ENCODE results near the gene TXNIP. TPM values are rescaled to one million over a fixed set of nuclear protein-coding genes. Genes with fewer than 3 reads are reported as not detected.

The TXNIP gene
- total and polyA plus RNA-seq, 9 donors: 251 to 411 (median 299) TPM

DNA sequence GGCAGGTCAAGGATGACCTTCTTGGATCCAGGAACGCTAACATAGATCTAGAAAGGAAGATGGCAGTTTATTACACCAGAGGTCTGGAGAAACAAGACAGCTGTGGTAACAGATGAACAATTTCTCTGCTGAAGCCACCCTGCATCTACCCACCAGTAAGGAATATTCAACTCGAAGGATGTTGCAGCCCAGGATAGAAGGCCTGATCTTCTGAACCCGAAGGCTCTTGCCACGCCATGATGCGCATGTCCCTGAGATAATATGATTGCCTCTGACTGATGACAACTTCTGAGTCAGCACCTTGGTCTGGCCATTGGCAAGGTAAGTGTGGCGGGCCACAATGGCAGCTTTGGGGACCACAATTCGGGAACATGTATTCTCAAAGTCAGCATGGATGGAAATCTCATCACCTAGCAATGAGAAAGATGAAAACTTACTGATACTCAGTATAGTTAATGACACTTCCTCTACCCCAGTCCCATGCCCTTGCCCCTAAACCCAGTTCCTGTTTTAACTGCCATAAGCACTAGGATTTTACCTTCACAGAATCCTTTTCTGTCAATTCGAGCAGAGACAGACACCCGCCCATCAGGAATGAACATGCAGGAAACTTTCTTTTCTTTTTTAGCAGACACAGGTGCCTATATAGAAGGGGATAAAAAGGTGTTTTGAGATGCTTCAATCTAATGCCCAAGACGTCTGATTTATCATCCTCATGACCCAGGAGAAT, 1.8 kb downstream of the TXNIP start:
- peaks cover 31% of the 10 kb centered on the region for H3K36me3 ChIP-seq (ENCODE audit: control insufficient read depth, insufficient read depth, low read length)
- DNase-seq: no peak
- peak overlapping the region; percentile 82 for H3K27ac ChIP-seq (ENCODE audit: low read length)
- 80% methylated on average over 2 of the region's 10 CpGs for WGBS (ENCODE audit: insufficient coverage)
- H3K9me3 ChIP-seq (replicated peaks; ENCODE audit: control insufficient read depth, low read depth, low read length): no peaks in the 10 kb centered on the region
- peaks cover 37% of the 10 kb centered on the region for H3K4me1 ChIP-seq (ENCODE audit: control insufficient read depth, insufficient read depth, low read length)
- H3K27me3 ChIP-seq (ENCODE audit: control insufficient read depth, insufficient read depth, low read length): no peaks in the 10 kb centered on the region
- peak overlapping the region; percentile 88 for H3K4me3 ChIP-seq (ENCODE audit: low read length)

DNA sequence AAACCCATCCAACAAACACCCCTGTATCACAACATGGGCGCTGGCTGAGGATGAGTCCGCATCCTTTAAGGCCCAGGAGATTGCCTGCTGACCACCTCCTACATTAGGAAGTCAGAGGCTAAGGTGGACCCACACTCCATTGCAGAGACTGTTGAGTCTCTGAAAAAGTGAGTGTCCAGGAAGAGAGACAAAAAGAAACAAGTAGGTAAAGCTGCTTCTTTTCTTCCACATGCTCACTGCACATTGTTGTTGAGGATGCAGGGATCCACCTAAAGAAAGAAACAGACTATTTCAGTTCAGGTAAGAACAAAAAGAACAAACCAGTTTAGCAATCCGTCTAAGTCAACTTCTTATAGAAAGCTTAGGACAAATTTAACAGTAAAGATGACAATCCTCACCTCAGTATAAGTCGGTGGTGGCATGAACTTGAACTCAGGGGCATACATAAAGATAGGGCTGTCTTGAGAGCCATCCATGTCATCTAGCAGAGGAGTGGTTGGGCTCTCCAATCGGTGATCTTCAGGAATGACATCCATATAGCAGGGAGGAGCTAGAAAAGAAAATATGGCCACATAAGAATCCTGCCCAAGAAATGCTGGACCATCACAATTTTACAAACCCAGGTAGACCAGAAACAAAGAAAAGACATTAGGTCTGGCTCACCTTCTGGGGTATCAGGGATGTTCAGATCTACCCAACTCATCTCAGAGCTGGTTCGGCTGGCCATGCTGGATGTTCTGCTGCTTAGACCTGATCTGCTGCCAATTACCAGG, 2.6 kb downstream of the TXNIP start:
- DNase-seq: peak; percentile 40
- peak overlapping the region; percentile 82 for H3K27ac ChIP-seq (ENCODE audit: low read length)
- peaks cover 29% of the 10 kb centered on the region for H3K4me1 ChIP-seq (ENCODE audit: control insufficient read depth, insufficient read depth, low read length)
- no peaks in the 10 kb centered on the region for H3K9me3 ChIP-seq (replicated peaks; ENCODE audit: control insufficient read depth, low read depth, low read length)
- no peaks in the 10 kb centered on the region for H3K27me3 ChIP-seq (ENCODE audit: control insufficient read depth, insufficient read depth, low read length)
- H3K36me3 ChIP-seq (ENCODE audit: control insufficient read depth, insufficient read depth, low read length): peaks cover 31% of the 10 kb centered on the region
- WGBS (ENCODE audit: insufficient coverage): no CpG with 5 or more reads among the region's 6 CpGs
- peak overlapping the region; percentile 88 for H3K4me3 ChIP-seq (ENCODE audit: low read length)

DNA sequence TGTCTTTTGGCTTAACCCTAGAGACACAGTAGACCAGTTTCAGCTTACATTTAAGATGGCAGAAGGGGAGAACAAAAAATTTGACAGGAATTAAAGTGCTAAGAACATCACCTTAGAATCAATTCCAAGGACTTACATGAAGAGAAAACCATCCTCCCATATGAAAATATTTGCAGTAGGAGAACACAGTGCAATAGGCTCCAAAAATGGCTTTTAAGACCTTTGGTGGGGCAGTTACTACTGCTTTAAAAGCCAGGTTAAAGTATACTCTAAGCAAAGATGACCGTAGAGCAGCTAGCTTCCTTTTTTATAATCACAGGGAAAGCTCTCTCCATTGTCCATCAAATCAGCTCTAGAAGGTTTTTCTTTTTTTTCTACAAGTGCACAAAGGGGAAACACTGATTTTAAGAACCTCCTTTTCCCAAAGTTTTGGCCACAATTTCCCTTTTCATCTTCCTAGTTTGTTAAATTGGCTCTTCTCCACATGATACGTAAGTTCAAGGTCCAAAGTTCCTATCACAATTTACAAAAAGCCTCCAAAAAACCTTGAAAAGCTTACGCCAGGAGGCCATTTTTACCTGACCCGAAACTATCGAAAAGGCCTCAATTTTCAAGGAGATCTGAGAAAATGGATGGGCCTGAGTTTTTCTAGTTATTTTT, 3.3 kb downstream of the TXNIP start:
- peaks cover 26% of the 10 kb centered on the region for H3K4me1 ChIP-seq (ENCODE audit: control insufficient read depth, insufficient read depth, low read length)
- H3K9me3 ChIP-seq (replicated peaks; ENCODE audit: control insufficient read depth, low read depth, low read length): no peaks in the 10 kb centered on the region
- no peaks in the 10 kb centered on the region for H3K27me3 ChIP-seq (ENCODE audit: control insufficient read depth, insufficient read depth, low read length)
- H3K4me3 ChIP-seq (ENCODE audit: low read length): peak overlapping the region; percentile 88
- WGBS (ENCODE audit: insufficient coverage): no CpG with 5 or more reads among the region's 5 CpGs
- no peak for DNase-seq
- peaks cover 31% of the 10 kb centered on the region for H3K36me3 ChIP-seq (ENCODE audit: control insufficient read depth, insufficient read depth, low read length)
- peak overlapping the region; percentile 54 for H3K27ac ChIP-seq (ENCODE audit: low read length)

DNA sequence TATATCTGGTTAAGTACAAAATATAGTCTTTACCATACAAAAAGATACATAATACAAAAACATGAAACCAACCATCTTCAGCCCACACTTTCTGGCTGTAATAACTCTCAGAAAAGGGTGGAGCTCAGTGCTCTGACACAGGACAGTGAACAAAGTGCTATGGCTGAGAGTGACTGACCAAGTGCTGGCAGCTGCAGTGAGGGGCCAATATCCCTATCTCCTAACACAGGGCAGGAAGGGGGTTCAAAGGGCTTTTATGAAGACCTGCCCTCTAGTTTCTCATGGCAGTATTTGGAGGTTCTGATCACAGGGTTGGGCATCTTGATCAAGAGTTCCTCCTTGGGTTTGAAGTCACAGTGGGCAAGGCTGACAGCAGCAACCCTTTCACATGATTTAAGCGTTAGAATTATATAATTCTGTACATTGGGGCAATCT, 3.9 kb downstream of the TXNIP start:
- Histone ChIP-seq H3K27me3 (ENCODE audit: control insufficient read depth, insufficient read depth, low read length) (no peaks in the 10 kb centered on the region), H3K36me3 (ENCODE audit: control insufficient read depth, insufficient read depth, low read length) (peaks cover 31% of the 10 kb centered on the region), H3K27ac (ENCODE audit: low read length) (peak overlapping the region; percentile 54), H3K4me3 (ENCODE audit: low read length) (peak overlapping the region; percentile 11), H3K4me1 (ENCODE audit: control insufficient read depth, insufficient read depth, low read length) (peaks cover 24% of the 10 kb centered on the region), H3K9me3 (replicated peaks; ENCODE audit: control insufficient read depth, low read depth, low read length) (no peaks in the 10 kb centered on the region)
- no peak for DNase-seq
- WGBS (ENCODE audit: insufficient coverage): no CpG with 5 or more reads among the region's 1 CpG

DNA sequence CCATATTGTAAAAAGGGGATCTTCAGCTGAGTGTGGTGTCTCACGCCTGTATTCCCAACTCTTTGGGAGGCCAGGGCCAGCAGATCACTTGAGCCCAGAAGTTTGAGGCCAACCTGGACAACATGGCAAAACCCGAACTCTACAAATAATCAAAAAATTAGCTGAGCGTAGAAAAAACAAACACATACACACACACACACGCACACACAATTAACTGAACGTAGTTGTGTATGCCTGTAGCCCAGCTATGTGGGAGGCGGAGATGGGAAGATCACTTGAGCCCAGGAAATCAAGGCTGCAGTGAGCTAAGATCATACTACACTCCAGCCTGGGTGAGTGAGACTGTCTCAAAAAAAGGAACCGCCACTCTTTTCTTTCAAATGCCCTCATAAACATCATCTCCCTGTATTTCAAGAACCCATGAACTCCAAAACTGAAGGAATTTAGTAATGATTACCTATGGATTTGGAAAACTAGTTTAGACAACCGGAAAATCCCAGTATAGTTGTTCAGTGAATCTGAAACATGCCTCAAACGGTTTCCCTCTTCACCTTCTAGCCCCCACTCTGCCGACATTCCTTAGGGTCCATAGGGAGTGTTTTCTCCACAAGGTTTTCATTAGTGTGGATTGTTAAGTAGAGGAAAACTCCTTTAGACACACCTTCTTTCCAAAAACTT, 4.5 kb downstream of the TXNIP start:
- DNase-seq: peak; percentile 78

DNA sequence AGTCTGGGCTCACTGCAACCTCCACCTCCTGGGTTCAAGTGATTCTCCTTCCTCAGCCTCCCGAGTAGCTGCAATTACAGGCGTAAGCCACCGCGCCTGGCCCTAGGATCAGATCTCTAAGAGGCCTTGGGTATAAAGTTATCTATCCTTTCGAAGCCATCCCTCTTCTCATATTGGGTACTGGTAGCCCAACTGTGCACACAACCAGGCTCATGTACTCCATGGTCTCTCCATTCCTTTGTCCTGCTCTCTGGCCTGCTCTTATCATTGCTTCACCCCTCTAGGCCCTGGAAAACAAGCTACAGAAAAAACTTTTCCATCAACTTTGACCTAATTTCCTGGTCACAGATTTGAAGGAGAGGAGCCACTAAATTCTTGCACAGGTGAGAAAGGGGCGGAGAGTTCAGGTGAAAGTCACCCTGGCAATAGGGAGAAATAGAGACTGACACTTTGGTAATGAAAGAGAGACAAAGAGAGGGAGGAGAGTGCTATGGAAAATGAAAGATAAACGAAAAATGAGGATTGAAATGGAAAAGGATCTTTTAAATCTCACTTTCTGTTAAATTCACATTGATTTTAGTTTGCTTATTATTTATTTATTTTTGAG, 6.0 kb downstream of the TXNIP start:
- WGBS (ENCODE audit: insufficient coverage): 100% methylated on average over 2 of the region's 7 CpGs

More for the DNA sequence above, 4.5 kb downstream of the TXNIP start:
- WGBS (ENCODE audit: insufficient coverage): no CpG with 5 or more reads among the region's 10 CpGs
- H3K4me3 ChIP-seq (ENCODE audit: low read length): no peak overlapping the region
- H3K9me3 ChIP-seq (replicated peaks; ENCODE audit: control insufficient read depth, low read depth, low read length): no peaks in the 10 kb centered on the region
- H3K27ac ChIP-seq (ENCODE audit: low read length): peak overlapping the region; percentile 54
- peaks cover 18% of the 10 kb centered on the region for H3K4me1 ChIP-seq (ENCODE audit: control insufficient read depth, insufficient read depth, low read length)
- H3K27me3 ChIP-seq (ENCODE audit: control insufficient read depth, insufficient read depth, low read length): no peaks in the 10 kb centered on the region
- H3K36me3 ChIP-seq (ENCODE audit: control insufficient read depth, insufficient read depth, low read length): peaks cover 31% of the 10 kb centered on the region

DNA sequence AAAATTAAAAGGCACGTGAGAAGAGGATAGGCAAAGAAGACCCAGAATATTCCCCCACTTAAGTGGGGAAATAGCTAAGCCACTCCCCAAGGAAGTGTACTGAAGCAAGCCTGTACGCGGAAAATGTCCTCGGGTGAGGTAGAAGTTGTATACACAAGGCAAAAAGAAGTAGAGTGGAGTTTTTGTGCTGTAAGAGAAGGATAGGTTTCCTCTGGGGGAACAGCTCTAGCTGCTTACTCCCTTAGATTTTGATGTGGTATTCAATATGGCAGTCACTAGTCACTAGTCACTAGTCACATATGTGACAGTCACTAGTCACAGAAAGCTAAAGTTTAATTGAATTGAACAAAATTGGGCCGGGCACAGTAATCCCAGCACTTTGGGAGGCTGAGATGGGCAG, 7.6 kb downstream of the TXNIP start:
- no peak overlapping the region for H3K4me3 ChIP-seq (ENCODE audit: low read length)
- peaks cover 33% of the 10 kb centered on the region for H3K4me1 ChIP-seq (ENCODE audit: control insufficient read depth, insufficient read depth, low read length)
- WGBS (ENCODE audit: insufficient coverage): 100% methylated on average over 1 of the region's 5 CpGs
- H3K36me3 ChIP-seq (ENCODE audit: control insufficient read depth, insufficient read depth, low read length): peaks cover 14% of the 10 kb centered on the region
- no peak overlapping the region for H3K27ac ChIP-seq (ENCODE audit: low read length)
- no peaks in the 10 kb centered on the region for H3K9me3 ChIP-seq (replicated peaks; ENCODE audit: control insufficient read depth, low read depth, low read length)
- H3K27me3 ChIP-seq (ENCODE audit: control insufficient read depth, insufficient read depth, low read length): no peaks in the 10 kb centered on the region
- DNase-seq: no peak

More for the DNA sequence above, 6.0 kb downstream of the TXNIP start:
- DNase-seq: no peak
- Histone ChIP-seq H3K27me3 (ENCODE audit: control insufficient read depth, insufficient read depth, low read length) (no peaks in the 10 kb centered on the region), H3K36me3 (ENCODE audit: control insufficient read depth, insufficient read depth, low read length) (peaks cover 30% of the 10 kb centered on the region), H3K4me1 (ENCODE audit: control insufficient read depth, insufficient read depth, low read length) (peaks cover 28% of the 10 kb centered on the region), H3K9me3 (replicated peaks; ENCODE audit: control insufficient read depth, low read depth, low read length) (no peaks in the 10 kb centered on the region), H3K27ac (ENCODE audit: low read length) (no peak overlapping the region), H3K4me3 (ENCODE audit: low read length) (no peak overlapping the region)

DNA sequence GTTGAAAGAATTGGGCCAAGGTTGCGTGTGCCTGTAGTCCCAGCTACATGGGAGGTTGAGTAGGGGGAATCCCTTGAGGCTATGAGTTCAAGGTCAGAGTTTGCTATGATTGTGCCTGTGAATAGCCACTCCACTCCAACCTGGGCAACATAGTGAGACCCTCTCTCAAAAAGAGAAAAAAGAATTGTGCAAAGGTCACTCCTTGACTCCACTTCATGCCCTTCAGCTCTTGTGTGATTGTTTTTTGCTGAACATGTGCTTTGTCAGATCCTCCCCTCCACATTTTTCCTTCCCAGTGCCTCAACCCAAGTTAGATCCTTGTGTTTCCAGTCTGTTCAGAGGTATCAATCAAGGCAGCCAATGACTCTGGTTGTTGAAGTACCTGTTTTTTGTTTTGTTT, 8.5 kb downstream of the TXNIP start:
- peaks cover 6% of the 10 kb centered on the region for H3K36me3 ChIP-seq (ENCODE audit: control insufficient read depth, insufficient read depth, low read length)
- H3K9me3 ChIP-seq (replicated peaks; ENCODE audit: control insufficient read depth, low read depth, low read length): no peaks in the 10 kb centered on the region
- DNase-seq: no peak
- no peak overlapping the region for H3K4me3 ChIP-seq (ENCODE audit: low read length)
- H3K4me1 ChIP-seq (ENCODE audit: control insufficient read depth, insufficient read depth, low read length): peaks cover 36% of the 10 kb centered on the region
- no peak overlapping the region for H3K27ac ChIP-seq (ENCODE audit: low read length)
- WGBS (ENCODE audit: insufficient coverage): no CpG with 5 or more reads among the region's 1 CpG
- no peaks in the 10 kb centered on the region for H3K27me3 ChIP-seq (ENCODE audit: control insufficient read depth, insufficient read depth, low read length)

DNA sequence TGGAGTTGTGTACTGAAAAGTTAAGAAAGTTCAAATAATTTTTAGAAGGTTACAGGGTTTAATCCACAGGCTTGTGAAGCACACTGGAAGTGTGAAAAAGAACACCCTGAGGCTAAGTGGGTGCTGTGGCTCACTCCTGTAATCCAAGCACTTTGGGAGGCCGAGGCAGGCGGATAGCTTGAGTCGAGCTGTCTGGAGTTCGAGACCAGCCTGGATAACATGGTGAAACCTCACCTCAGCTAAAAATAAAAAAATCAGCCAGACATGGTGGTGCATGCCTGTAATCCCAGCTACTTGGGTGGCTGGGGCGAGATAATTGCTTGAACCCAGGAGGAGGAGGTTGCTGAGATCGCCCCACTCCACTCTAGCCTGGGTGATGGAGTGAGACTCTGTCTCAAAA, 9.8 kb downstream of the TXNIP start:
- Histone ChIP-seq H3K4me3 (ENCODE audit: low read length) (no peak overlapping the region), H3K36me3 (ENCODE audit: control insufficient read depth, insufficient read depth, low read length) (no peaks in the 10 kb centered on the region), H3K27me3 (ENCODE audit: control insufficient read depth, insufficient read depth, low read length) (no peaks in the 10 kb centered on the region), H3K27ac (ENCODE audit: low read length) (peak overlapping the region; percentile 96), H3K9me3 (replicated peaks; ENCODE audit: control insufficient read depth, low read depth, low read length) (no peaks in the 10 kb centered on the region), H3K4me1 (ENCODE audit: control insufficient read depth, insufficient read depth, low read length) (peaks cover 45% of the 10 kb centered on the region)
- no CpG with 5 or more reads among the region's 6 CpGs for WGBS (ENCODE audit: insufficient coverage)
- DNase-seq: no peak

Measured in muscle of leg (tissue), 11 donors.